GM18873 (cell line): ENCODE results near the gene ANKRD13D.
A peak's percentile ranks its signal among the peaks of the same experiment; 100 is the strongest.
"Not testable (repeated sequence)": the region's sequence is repeated elsewhere in the genome, so short reads cannot be mapped to it uniquely, and the experiment has no call there.

Experiments
- ATAC-seq: cut with Tn5 transposase; IDR thresholded peaks from one replicate; pipeline ENCODE4 v1.9.1; 2021; ENCODE audit warnings: mild to moderate bottlenecking, moderate library complexity, moderate number of reproducible peaks; ENCODE audit not compliant: unreplicated experiment, low FRiP score

The ANKRD13D gene

GRCh38 chr11:67289226-67289650 lies at the start of gene ANKRD13D:
TSS of gene ANKRD13D (plus strand) at chr11:67289303. CDS start at chr11:67289461, 158 bp downstream.
- peak; percentile 22 for ATAC-seq

GRCh38 chr11:67239783-67240575 lies 49.1 kb upstream of the ANKRD13D start:
- peak; percentile 85 for ATAC-seq

- no peak for ATAC-seq
These were observed 48.3 kb upstream of the ANKRD13D start for GRCh38 chr11:67240576-67241389.

- no peak for ATAC-seq
These were observed 46.6 kb upstream of the ANKRD13D start for GRCh38 chr11:67242548-67242947.

GRCh38 chr11:67243051-67243450 lies 46.1 kb upstream of the ANKRD13D start:
- ATAC-seq, result no peak

- no peak for ATAC-seq
These were observed 44.1 kb upstream of the ANKRD13D start for GRCh38 chr11:67245046-67245445.

GRCh38 chr11:67247946-67248550 lies 41.1 kb upstream of the ANKRD13D start:
- no peak for ATAC-seq

GRCh38 chr11:67248653-67249052 lies 40.5 kb upstream of the ANKRD13D start:
- ATAC-seq, result no peak

GRCh38 chr11:67250059-67251043 lies 38.8 kb upstream of the ANKRD13D start:
- no peak for ATAC-seq

GRCh38 chr11:67251841-67252240 lies 37.3 kb upstream of the ANKRD13D start:
- no peak for ATAC-seq

GRCh38 chr11:67252831-67253239 lies 36.3 kb upstream of the ANKRD13D start:
- no peak for ATAC-seq

- ATAC-seq, result no peak
These were observed 35.1 kb upstream of the ANKRD13D start for GRCh38 chr11:67253872-67254624.

- ATAC-seq, result no peak
These were observed 34.3 kb upstream of the ANKRD13D start for GRCh38 chr11:67254798-67255197.

- ATAC-seq, result no peak
These were observed 33.8 kb upstream of the ANKRD13D start for GRCh38 chr11:67255353-67255752.

- no peak for ATAC-seq
These were observed 33.2 kb upstream of the ANKRD13D start for GRCh38 chr11:67255864-67256263.

GRCh38 chr11:67256477-67257135 lies 32.5 kb upstream of the ANKRD13D start:
- no peak for ATAC-seq

- no peak for ATAC-seq
These were observed 28.7 kb upstream of the ANKRD13D start for GRCh38 chr11:67260406-67260805.

GRCh38 chr11:67260885-67261639 lies 28.0 kb upstream of the ANKRD13D start:
- ATAC-seq, result not testable (repeated sequence)
